ENCODE measurements around the gene TSFM.
A peak's percentile ranks its signal among the peaks of the same experiment; 100 is the strongest.
"Not testable (repeated sequence)": the region's sequence is repeated elsewhere in the genome, so short reads cannot be mapped to it uniquely, and the experiment has no call there.

Gene TSFM

GRCh38 chr12:57763881-57764661 lies 18.5 kb upstream of the TSFM start:
- DNase-seq (ENCODE audit: low read depth): no peak

- DNase-seq (ENCODE audit: low read depth): no peak
Observed at GRCh38 chr12:57764662-57765002, 18.0 kb upstream of the TSFM start.

DNA sequence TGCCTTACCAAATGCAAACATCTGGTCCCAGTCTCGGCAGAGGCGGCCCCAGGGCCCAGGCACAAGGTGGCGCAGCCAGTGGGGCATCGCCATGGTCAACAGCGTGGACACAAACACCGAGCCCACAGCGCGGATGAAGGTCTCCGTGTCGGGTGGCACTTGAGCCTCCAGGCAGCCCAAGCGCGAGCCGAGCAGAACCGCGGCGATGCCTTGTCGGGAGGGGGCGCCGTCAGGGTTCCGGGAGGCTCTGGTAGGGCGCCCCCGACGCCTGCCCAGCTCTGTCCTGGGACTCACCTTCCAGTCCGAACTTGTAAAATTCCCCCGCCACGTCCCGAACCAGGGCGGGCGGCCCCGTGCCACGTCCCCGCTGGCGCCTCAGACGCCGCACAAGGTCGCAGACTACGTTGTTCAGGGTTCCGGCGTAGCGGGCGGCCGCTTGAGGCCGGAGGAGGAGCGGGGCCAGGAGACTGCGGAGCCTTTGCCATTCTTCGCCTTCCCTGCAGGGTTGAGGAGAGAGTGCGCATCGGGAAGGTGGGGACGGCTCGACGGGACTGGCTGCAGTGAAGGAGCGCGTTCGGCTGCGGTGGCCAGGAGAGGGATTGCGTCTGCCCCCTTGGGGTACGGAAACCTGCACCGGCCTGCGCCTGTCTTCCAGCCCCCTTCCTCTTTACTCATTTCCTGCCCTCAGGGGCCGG lies 17.4 kb upstream of the TSFM start:
- DNase-seq (ENCODE audit: low read depth): no peak

- DNase-seq (ENCODE audit: low read depth): no peak
Observed at GRCh38 chr12:57765698-57766463, 16.7 kb upstream of the TSFM start.

DNA sequence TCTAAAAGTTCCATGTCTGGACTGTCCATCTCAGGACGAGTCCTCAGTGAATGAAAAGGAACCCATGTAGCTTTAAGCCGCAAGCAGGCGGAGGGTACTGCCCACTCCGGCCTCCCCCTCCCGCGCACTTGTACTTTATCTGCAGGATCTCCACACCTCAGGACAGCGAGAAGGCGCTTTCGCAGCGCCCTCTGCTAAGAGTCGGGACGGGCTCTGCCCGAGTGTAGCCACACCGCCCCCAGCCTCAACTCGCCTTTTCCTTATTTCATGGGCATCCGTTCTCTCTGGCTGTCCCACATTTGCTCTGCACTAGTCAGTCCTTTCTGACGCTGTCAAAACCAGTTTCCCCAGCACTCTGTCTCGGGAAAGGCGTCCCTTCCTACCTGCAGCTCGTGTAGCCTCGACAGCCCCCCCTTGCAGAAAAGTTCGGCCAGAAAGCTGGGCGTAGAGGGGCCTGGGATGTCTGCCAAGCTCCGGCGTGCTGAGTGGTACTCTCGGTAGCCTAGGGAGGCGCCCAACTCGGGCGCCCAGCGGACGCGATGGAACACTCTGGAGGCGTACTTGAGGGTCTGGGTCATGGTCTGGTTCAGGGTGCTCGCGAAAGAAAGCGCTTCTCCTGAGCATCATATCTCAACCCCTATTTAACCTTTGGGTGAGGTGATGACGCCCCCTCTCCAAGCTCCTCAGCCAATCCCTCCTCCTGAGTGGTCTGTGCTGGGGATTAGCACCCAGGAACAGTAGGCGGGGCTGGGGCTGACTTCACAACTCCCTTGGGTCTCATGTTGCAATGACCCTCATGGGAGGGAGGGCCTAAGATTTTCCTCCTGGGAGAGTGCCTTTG lies 15.9 kb upstream of the TSFM start, which contains the start of gene CYP27B1:
Gene CYP27B1, minus strand, starts transcription at position 615 of the 841 bp plus-strand sequence. Its CDS starts 37 bp downstream, at position 578.
- DNase-seq (ENCODE audit: low read depth): no peak

DNA sequence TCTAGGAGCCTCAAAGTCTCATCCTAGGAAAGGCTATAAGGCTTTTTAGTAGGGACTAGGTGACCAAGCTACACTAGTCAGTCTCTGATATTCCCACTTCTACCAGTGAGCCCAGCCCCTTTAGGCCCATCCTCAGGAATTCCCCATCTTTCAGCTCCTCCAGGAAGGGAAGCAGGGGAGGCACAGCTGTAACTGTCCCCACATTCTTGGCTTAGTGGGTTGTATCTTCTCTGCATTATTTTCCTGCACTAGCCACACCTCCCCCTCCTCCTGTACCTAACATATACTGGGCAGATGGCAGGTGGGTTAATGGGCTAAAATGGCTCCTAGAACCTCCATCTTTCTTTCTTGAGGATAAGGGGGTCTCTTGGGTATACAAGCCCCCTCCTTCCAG lies 15.3 kb upstream of the TSFM start:
- DNase-seq (ENCODE audit: low read depth): no peak

- no peak for DNase-seq (ENCODE audit: low read depth)
Observed at GRCh38 chr12:57767876-57768275, 14.7 kb upstream of the TSFM start.

DNA sequence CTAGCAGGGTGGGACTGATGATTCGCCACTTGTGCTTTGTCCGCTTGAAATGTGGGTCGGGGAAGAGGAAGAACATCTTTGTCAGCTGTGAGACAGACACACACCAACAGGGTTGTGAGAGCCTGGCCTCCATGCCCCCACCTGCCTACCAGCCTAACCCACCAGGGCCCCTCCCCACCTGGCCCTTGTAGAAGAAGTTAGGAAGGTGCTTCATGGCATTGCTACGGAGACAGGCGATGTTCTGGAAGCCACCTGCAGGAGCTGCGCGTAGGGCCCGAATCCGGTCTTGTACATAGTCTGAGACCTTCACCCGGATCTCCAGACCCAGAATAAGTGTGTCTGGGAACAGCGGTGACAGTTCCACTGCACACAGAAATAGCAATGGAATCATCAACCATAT lies 13.0 kb upstream of the TSFM start:
- DNase-seq (ENCODE audit: low read depth): no peak

DNA sequence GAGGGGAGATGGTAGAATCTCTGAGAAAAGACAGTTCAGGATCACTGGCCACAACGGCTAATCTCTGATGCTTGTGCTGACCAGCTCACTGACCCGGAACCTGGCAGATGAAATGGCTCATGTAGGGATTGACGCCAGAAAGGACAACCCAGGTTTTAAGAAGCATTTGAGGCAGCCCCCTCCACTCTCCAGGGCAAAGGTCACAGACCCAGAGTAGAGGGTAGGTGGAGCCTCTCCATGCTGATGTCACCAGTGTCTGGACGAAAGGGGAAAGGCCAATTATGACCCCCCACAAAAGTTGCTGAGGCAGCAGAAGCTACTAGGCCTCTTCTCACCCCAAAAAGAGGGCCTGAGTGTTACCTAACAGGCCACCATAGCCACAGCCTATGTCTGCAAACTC lies 11.9 kb upstream of the TSFM start:
- DNase-seq (ENCODE audit: low read depth): no peak

DNA sequence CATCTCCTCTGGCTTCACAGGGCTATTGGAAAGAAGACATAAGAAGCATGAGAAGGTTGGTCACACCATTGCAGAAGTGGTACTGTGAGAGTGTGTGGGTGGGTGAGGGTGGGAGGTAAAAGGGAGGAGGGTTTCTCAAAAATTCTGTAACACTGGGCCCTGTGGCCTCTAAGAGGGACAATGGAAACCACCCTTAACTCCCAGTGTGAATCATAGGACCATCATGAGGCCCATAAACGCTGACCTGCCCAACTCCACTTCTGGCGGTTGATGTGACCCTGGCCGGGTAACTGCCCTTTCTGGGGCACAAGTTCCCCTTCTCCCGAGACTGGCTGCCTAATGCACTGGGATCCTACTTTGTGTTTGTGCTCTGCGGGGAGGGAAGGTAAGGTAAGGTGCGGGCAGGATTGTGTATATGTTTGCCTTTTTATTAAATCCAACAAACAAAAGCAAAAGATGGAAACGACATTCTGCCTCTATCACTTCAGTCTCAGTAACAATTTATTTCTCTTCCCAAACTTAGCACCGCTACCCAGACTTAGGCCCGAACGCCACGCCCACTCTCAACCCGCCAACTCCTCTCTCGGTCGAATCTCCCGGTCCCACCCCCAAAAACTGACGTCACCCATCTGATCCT lies 11.2 kb upstream of the TSFM start:
- DNase-seq (ENCODE audit: low read depth): peak; percentile 63

GRCh38 chr12:57771873-57772428 lies 10.6 kb upstream of the TSFM start, which contains the start of gene METTL1:
Gene METTL1 (minus strand): TSS chr12:57772105. CDS start chr12:57772083, 22 bp downstream.
- peak; percentile 83 for DNase-seq (ENCODE audit: low read depth)

DNA sequence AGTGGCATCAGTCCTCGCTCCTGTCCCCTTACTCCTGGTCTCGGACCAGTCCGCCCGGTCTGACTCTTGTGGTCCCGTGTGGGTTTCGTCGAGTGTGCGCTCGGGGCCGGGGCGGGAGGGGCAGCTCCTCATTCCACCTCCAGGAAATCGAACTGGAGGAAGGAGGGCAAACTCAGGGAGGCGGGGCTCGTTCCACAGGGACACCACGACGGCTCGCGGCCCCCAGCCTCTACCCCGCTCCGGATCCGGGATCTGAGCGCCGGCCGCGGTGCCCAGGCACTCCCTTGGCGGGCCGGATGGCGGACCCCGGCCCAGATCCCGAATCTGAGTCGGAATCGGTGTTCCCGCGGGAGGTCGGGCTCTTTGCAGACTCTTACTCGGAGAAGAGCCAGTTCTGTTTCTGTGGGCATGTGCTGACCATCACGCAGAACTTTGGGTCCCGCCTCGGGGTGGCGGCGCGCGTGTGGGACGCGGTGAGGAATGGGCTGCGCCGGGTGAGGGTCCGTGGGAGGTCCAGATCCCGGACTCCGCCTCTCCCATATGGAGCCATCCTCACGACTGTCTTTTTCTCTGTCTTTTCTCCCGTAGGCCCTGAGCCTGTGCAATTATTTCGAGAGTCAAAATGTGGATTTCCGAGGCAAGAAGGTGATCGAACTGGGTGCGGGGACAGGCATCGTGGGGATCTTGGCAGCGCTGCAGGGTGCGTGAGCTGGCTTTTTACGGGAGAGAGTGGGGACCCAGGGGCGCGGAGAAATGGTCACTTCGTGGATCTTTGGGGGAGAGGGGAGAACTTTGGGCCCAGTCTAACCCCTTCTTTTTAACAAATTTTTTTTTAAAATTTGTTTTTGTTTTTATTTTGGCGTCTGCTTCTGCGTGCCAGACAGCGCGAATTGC lies 9.9 kb upstream of the TSFM start, which contains the start of gene EEF1AKMT3:
Gene EEF1AKMT3, plus strand, starts transcription at position 186 of the 894 bp plus-strand sequence. Its CDS starts 111 bp downstream, at position 297.
- no peak for DNase-seq (ENCODE audit: low read depth)

DNA sequence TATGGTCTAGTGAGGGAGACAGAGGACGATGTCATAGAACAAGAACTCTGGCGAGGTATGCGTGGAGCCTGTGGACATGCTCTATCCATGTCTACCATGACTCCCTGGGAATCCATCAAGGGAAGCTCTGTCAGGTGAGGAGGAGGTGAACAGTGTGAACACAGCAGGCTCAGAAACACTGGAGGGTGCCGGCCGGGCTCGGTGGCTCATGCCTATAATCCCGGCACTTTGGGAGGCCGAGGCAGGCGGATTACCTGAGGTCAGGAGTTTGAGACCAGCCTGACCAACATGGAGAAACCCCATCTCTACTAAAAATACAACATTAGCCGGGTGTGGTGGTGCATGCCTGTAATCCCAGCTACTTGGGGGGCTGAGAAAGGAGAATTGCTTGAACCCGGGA lies 8.0 kb upstream of the TSFM start:
- not testable (repeated sequence) for DNase-seq (ENCODE audit: low read depth)

- DNase-seq (ENCODE audit: low read depth): no peak
Observed at GRCh38 chr12:57775044-57775443, 7.5 kb upstream of the TSFM start.

DNA sequence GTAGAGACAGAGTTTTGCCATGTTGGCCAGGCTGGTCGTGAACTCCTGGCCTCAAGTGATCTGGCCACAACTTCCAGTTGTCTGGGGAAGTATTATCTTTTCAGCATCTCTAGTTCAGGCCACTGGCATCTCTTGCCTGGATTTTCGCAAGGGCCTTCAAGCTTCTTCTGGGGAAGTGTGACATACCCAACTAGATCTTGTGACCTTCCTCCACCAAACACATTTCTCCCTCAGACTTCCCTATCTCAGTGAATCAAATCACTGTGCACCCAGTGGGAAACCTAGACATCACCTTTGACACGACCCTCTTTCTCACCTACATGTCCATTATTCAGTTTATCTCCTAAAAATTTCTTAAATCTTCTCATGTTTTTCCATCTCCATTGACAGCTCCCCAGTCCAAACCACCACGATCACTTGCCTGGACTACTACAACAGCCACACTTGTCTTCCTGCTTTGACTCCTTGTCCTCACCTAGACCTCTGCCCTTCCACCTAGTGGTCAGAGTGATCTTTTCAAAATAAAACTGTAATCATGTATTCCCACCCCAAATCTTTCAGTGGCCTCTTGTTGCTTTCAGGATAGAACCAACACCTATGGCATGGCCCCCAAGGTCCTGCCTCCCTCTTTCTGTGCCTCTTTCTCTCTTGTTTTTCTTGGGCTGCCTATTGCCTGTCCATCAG lies 6.9 kb upstream of the TSFM start:
- DNase-seq (ENCODE audit: low read depth): no peak

DNA sequence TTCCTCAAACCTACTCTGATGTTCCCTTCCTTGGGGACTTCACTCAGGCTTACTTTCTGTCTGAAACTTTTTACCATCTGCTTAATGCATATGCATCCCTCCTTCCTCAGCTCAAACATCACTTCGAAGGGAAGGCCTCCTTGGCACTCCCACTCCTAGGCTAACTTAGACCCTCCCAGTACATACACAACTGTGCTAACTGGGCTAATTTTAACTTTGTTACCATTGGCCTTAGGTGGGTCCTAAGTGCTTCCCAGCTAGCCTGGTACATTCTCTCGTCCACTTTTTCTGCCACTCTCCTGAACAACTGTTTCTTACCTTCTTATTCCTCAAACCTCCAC lies 6.4 kb upstream of the TSFM start:
- no peak for DNase-seq (ENCODE audit: low read depth)

DNA sequence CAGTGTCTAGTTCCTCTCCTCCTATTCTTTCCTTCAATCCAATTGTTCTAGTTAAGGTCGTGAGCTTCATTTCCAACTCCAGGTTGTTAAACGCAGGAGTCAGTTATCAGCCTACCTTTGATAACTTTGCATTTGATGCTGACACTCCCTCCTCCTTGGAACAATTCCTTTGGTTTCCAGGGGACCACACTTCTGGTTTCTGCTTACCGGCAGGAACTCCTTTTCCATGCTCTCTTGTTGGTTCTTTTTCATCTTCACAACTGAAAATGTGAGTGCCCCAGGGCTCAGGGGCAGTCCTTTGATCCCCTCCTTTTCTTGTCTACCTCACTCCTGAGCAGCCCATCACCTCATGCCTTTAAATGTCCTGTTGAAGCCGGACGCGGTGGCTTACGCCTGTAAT lies 5.2 kb upstream of the TSFM start:
- no peak for DNase-seq (ENCODE audit: low read depth)

DNA sequence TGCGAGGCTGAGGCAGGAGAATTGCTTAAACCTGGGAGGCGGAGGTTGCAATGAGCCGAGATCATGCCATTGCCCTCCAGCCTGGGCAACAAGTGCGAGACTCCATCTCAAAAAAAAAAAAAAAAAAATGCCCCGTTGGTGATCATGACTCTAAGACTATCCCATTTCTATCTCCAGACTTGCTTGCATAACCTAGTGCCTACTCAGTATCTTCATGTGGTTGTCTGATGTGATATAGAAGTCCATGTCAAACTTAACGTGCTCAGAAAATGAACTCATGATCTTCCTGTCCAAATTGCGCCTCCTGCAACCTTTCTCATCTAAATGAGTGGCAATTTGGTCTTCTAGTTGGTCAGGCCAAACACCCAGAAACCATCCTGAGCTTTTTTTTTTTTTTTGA lies 4.7 kb upstream of the TSFM start:
- DNase-seq (ENCODE audit: low read depth): no peak

GRCh38 chr12:57779736-57780135 lies 2.9 kb upstream of the TSFM start:
- DNase-seq (ENCODE audit: low read depth): no peak

All from non-pigmented ciliary epithelial cell (primary cell).